Neural progenitor cell (in vitro differentiated cells): ENCODE measurements around the gene UNC45B. TPM values are rescaled to one million over a fixed set of nuclear protein-coding genes. Genes with fewer than 3 reads are reported as not detected.

Experiments used
- DNase-seq: peaks from one replicate; pipeline ENCODE4 v3.0.0-alpha.2; 2016; ENCODE audit warnings: low spot score
- H2AFZ ChIP-seq: fragments of 200-600 bp; sonication (generic); replicated peaks from 2 replicates; pipeline ENCODE4 v1.6.1; 2016; ENCODE audit warnings: antibody characterized with exemption
- H3F3A ChIP-seq: fragments of 200-600 bp; sonication (generic); 2 replicates; pipeline ENCODE4 v1.6.1; 2016; ENCODE audit warnings: antibody characterized with exemption, low read depth
- H3K27ac ChIP-seq: fragments of 200-600 bp; sonication (generic); 2 replicates; pipeline ENCODE4 v1.5.1; 2016; ENCODE audit warnings: mild to moderate bottlenecking
- H3K27me3 ChIP-seq: fragments of 200-600 bp; sonication (generic); 2 replicates; pipeline ENCODE4 v1.6.1; 2016; ENCODE audit warnings: mild to moderate bottlenecking, moderate library complexity
- H3K36me3 ChIP-seq: fragments of 200-600 bp; sonication (generic); 2 replicates; pipeline ENCODE4 v1.5.1; 2016
- H3K4me1 ChIP-seq: fragments of 200-600 bp; sonication (generic); 2 replicates; pipeline ENCODE4 v1.6.1; 2016; ENCODE audit warnings: mixed run types
- H3K4me2 ChIP-seq: fragments of 200-600 bp; sonication (generic); 2 replicates; pipeline ENCODE4 v1.6.1; 2016
- H3K4me3 ChIP-seq: fragments of 200-600 bp; sonication (generic); 2 replicates; pipeline ENCODE4 v1.5.1; 2016
- H3K79me2 ChIP-seq: fragments of 200-600 bp; sonication (generic); 2 replicates; pipeline ENCODE4 v1.6.1; 2016; ENCODE audit warnings: low read depth
- H3K9ac ChIP-seq: fragments of 200-600 bp; sonication (generic); 2 replicates; pipeline ENCODE4 v1.6.1; 2016
- H3K9me3 ChIP-seq: fragments of 200-600 bp; sonication (generic); 2 replicates; pipeline ENCODE4 v1.5.1; 2016; ENCODE audit warnings: low read depth
- H4K20me1 ChIP-seq: fragments of 200-600 bp; sonication (generic); 2 replicates; pipeline ENCODE4 v1.6.1; 2016; ENCODE audit warnings: low read depth
- H3K27ac Mint-ChIP-seq: 3 replicates; pipeline ENCODE4 v1.8.0; 2021; ENCODE audit warnings: mixed read lengths
- H3K27me3 Mint-ChIP-seq: 2 replicates; pipeline ENCODE4 v1.8.0; 2022; ENCODE audit warnings: low read depth, mild to moderate bottlenecking, inconsistent platforms, moderate library complexity, mixed read lengths; ENCODE audit not compliant: insufficient read depth
- H3K36me3 Mint-ChIP-seq: 3 replicates; pipeline ENCODE4 v1.8.0; 2021; ENCODE audit warnings: mixed read lengths
- H3K4me1 Mint-ChIP-seq: 3 replicates; pipeline ENCODE4 v1.8.0; 2021; ENCODE audit warnings: mixed read lengths
- H3K4me3 Mint-ChIP-seq: 3 replicates; pipeline ENCODE4 v1.8.0; 2021; ENCODE audit warnings: mild to moderate bottlenecking, moderate library complexity, mixed read lengths
- H3K9me3 Mint-ChIP-seq: 3 replicates; pipeline ENCODE4 v1.8.0; 2020; ENCODE audit warnings: mixed read lengths
- CTCF ChIP-seq: fragments of 200-600 bp; sonication (generic); IDR thresholded peaks from 2 replicates; pipeline ENCODE4 v1.5.1; 2017; ENCODE audit warnings: antibody characterized with exemption, mild to moderate bottlenecking
- EZH2 ChIP-seq: fragments of 200-600 bp; sonication (generic); IDR thresholded peaks from 2 replicates; pipeline ENCODE4 v1.6.1; 2017; ENCODE audit warnings: antibody characterized with exemption, mild to moderate bottlenecking, moderate library complexity
- EZH2phosphoT487 ChIP-seq: fragments of 200-600 bp; sonication (generic); IDR thresholded peaks from 2 replicates; pipeline ENCODE4 v1.6.1; 2017; ENCODE audit warnings: antibody characterized with exemption
- total RNA-seq: library from RNA; depleted of rRNA; stranded (reverse); fragments of >200 nt; gene quantifications from 2 replicates; pipeline ENCODE4 v1.2.3, GENCODE V29; 2015; ENCODE audit warnings: low replicate concordance

The UNC45B gene
- total RNA-seq, 1 donor from 2014 or later = not detected

- H3K4me3 ChIP-seq = no peak overlapping the region
- Mint-ChIP-seq H3K4me3 (peak overlapping the region; percentile 31), H3K4me1 (peaks cover 23% of the 10 kb centered on the region), H3K9me3 (no peaks in the 10 kb centered on the region), H3K27ac (peak overlapping the region; percentile 5), H3K27me3 (peaks cover 7% of the 10 kb centered on the region), H3K36me3 (peaks cover 19% of the 10 kb centered on the region)
- H3F3A ChIP-seq = no peaks in the 10 kb centered on the region
- no peak for TF ChIP-seq EZH2
- TF ChIP-seq CTCF = no peak
- TF ChIP-seq EZH2phosphoT487 = no peak
- H3K9ac ChIP-seq = no peak overlapping the region
- H3K4me1 ChIP-seq = no peaks in the 10 kb centered on the region
- no peak overlapping the region for H2AFZ ChIP-seq
- H3K4me2 ChIP-seq = no peak overlapping the region
- H3K9me3 ChIP-seq = no peaks in the 10 kb centered on the region
- no peaks in the 10 kb centered on the region for H4K20me1 ChIP-seq
- no peaks in the 10 kb centered on the region for H3K79me2 ChIP-seq
- DNase-seq = peak; percentile 11
- H3K36me3 ChIP-seq = no peaks in the 10 kb centered on the region
- no peak overlapping the region for H3K27ac ChIP-seq
- H3K27me3 ChIP-seq = peaks cover 19% of the 10 kb centered on the region
Measured at GRCh38 chr17:35116845-35117244, 30.8 kb upstream of the UNC45B start.

- Histone ChIP-seq H3K9ac (no peak overlapping the region), H3K4me3 (no peak overlapping the region), H2AFZ (no peak overlapping the region), H4K20me1 (no peaks in the 10 kb centered on the region), H3K4me1 (no peaks in the 10 kb centered on the region), H3K79me2 (no peaks in the 10 kb centered on the region), H3F3A (no peaks in the 10 kb centered on the region), H3K36me3 (no peaks in the 10 kb centered on the region), H3K4me2 (no peak overlapping the region), H3K27me3 (peaks cover 19% of the 10 kb centered on the region), H3K9me3 (no peaks in the 10 kb centered on the region), H3K27ac (no peak overlapping the region)
- H3K4me3 Mint-ChIP-seq = peak overlapping the region; percentile 77
- H3K9me3 Mint-ChIP-seq = no peaks in the 10 kb centered on the region
- no peak overlapping the region for H3K27ac Mint-ChIP-seq
- H3K4me1 Mint-ChIP-seq = peaks cover 23% of the 10 kb centered on the region
- TF ChIP-seq CTCF (peak; percentile 5), EZH2phosphoT487 (no peak)
- peaks cover 9% of the 10 kb centered on the region for H3K27me3 Mint-ChIP-seq
- DNase-seq = no peak
- peaks cover 14% of the 10 kb centered on the region for H3K36me3 Mint-ChIP-seq
Measured at GRCh38 chr17:35117984-35118383, 29.6 kb upstream of the UNC45B start.

GRCh38 chr17:35119370-35120165, 28.0 kb upstream of the UNC45B start, which contains the start of gene RAD51D:
TSS of gene RAD51D (minus strand) at chr17:35119860. CDS start at chr17:35119613, 247 bp downstream.
- H3K9me3 ChIP-seq = no peaks in the 10 kb centered on the region
- no peaks in the 10 kb centered on the region for H3K79me2 ChIP-seq
- TF ChIP-seq EZH2 = peak; percentile 35
- TF ChIP-seq EZH2phosphoT487 = no peak
- peak; percentile 93 for TF ChIP-seq CTCF
- H3K27me3 Mint-ChIP-seq = peaks cover 11% of the 10 kb centered on the region
- peaks cover 23% of the 10 kb centered on the region for H3K4me1 Mint-ChIP-seq
- peak within 1 kb of the TSS; percentile 83 for H3K4me2 ChIP-seq
- H4K20me1 ChIP-seq = no peaks in the 10 kb centered on the region
- no peak within 1 kb of the TSS for H3K27ac ChIP-seq
- H3K27ac Mint-ChIP-seq = peak within 1 kb of the TSS; percentile 95
- no peaks in the 10 kb centered on the region for H3K36me3 ChIP-seq
- peak within 1 kb of the TSS; percentile 98 for H2AFZ ChIP-seq
- H3K36me3 Mint-ChIP-seq = peaks cover 14% of the 10 kb centered on the region
- DNase-seq = peak; percentile 91
- no peaks in the 10 kb centered on the region for H3F3A ChIP-seq
- no peaks in the 10 kb centered on the region for H3K9me3 Mint-ChIP-seq
- H3K27me3 ChIP-seq = peaks cover 19% of the 10 kb centered on the region
- H3K4me3 ChIP-seq = peak within 1 kb of the TSS; percentile 76
- no peaks in the 10 kb centered on the region for H3K4me1 ChIP-seq
- peak within 1 kb of the TSS; percentile 45 for H3K9ac ChIP-seq
- H3K4me3 Mint-ChIP-seq = peak within 1 kb of the TSS; percentile 95
